SU-DHL-6 (cell line): ENCODE data around the gene UBE2E2.

Experiments used
- EZH2phosphoT487 ChIP-seq: fragments of 200-600 bp; sonication (generic), shearing (Covaris generic); conservative IDR thresholded peaks from 2 replicates; pipeline ENCODE4 v1.6.1; 2018; ENCODE audit warnings: mild to moderate bottlenecking, antibody characterized with exemption, low read length, moderate library complexity, mixed read lengths
- TF ChIP-seq, protein P1 (sequence below): fragments of 200-600 bp; sonication (generic); IDR thresholded peaks from one replicate; pipeline ENCODE4 v1.5.1; 2017; ENCODE audit warnings: antibody characterized with exemption, mild to moderate bottlenecking, low read length, moderate library complexity; ENCODE audit not compliant: insufficient read depth, poor library complexity, severe bottlenecking

DNA sequence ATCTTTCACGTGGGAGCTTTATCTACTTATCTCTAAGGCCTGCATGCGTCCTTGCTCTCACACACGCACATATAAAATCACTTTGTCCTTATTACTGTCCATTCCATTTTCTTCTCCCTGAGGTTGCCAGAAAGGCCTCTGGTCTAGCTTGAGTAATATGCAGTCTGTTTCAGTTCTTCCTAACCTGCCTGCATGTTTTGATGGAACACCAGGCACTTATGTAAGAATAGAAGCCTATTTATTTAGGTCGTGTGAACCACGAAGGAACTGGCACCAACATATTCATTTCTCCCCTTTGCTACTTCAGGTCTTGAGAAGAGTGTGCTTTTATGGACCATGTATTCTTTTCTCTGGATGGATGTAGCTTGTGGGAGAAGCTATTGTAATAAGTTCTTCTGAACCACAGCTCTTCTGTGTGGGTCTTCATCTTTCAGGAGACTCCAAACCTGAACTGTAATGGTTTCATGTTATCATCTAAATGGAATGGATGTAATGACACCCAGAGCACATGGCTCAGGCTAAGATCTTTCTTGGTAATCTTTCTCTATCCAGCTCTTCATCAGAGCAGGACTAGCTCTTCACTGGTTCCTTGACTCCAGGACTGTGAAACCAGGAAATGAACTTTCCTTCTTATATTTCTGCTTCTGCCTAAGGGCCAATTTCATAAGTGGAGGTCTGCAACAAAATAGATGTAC is 53.8 kb downstream of the UBE2E2 start:
- TF ChIP-seq, protein P1, sequence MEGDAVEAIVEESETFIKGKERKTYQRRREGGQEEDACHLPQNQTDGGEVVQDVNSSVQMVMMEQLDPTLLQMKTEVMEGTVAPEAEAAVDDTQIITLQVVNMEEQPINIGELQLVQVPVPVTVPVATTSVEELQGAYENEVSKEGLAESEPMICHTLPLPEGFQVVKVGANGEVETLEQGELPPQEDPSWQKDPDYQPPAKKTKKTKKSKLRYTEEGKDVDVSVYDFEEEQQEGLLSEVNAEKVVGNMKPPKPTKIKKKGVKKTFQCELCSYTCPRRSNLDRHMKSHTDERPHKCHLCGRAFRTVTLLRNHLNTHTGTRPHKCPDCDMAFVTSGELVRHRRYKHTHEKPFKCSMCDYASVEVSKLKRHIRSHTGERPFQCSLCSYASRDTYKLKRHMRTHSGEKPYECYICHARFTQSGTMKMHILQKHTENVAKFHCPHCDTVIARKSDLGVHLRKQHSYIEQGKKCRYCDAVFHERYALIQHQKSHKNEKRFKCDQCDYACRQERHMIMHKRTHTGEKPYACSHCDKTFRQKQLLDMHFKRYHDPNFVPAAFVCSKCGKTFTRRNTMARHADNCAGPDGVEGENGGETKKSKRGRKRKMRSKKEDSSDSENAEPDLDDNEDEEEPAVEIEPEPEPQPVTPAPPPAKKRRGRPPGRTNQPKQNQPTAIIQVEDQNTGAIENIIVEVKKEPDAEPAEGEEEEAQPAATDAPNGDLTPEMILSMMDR = no peak
- no peak for TF ChIP-seq EZH2phosphoT487
